ENCODE results near the gene UNC5C. TPM values are rescaled to one million over a fixed set of nuclear protein-coding genes. Genes with fewer than 3 reads are reported as not detected.

UNC5C gene
- total RNA-seq, 2 experiments from 2014 or later = not detected

- no TSS peak for BruUV-seq (replicated peaks)
- POLR2A ChIA-PET = no interaction called here
These were observed 284.8 kb downstream of the UNC5C start for GRCh38 chr4:95263960-95264359.

GRCh38 chr4:95263391-95263790 lies 285.4 kb downstream of the UNC5C start:
- Histone ChIP-seq H3K36me3 (ENCODE audit: insufficient read depth, low read length) (no peaks in the 10 kb centered on the region), H2AFZ (ENCODE audit: low read length) (no peak overlapping the region), H3K4me2 (ENCODE audit: low read length) (no peak overlapping the region), H3K4me3 (ENCODE audit: low read depth, low read length, poor library complexity, severe bottlenecking) (no peak overlapping the region), H3K9me2 (ENCODE audit: insufficient read depth, low read length) (no peaks in the 10 kb centered on the region), H4K20me1 (ENCODE audit: insufficient read depth, low read length) (no peaks in the 10 kb centered on the region), H3K27ac (ENCODE audit: low read depth, low read length, poor library complexity, severe bottlenecking) (no peak overlapping the region), H3K79me2 (ENCODE audit: insufficient read depth, low read depth, low read length) (no peaks in the 10 kb centered on the region), H3K9me3 (ENCODE audit: low read length) (no peaks in the 10 kb centered on the region), H3K4me1 (ENCODE audit: insufficient read depth, low read length, poor library complexity, severe bottlenecking) (no peaks in the 10 kb centered on the region)
- CTCF ChIA-PET (ENCODE audit: unreplicated experiment) = no interaction called here
- TF ChIP-seq CTCF (conservative IDR thresholded peaks at IDR 0.05; ENCODE audit: low read length) (no peak), EZH2phosphoT487 (IDR thresholded peaks at IDR 0.05; ENCODE audit: borderline replicate concordance, low read depth, low read length) (no peak)
- DNase-seq (ENCODE audit: low spot score) = no peak
- POLR2A ChIA-PET = no interaction called here
- no TSS peak for BruUV-seq (replicated peaks)
- intact Hi-C loops (cut with micrococcal nuclease; ENCODE audit: unreplicated experiment) = no loop called here

More at GRCh38 chr4:95263960-95264359, 284.8 kb downstream of the UNC5C start:
- Histone ChIP-seq H3K4me2 (ENCODE audit: low read length) (no peak overlapping the region), H3K36me3 (ENCODE audit: insufficient read depth, low read length) (no peaks in the 10 kb centered on the region), H3K9me3 (ENCODE audit: low read length) (no peaks in the 10 kb centered on the region), H3K79me2 (ENCODE audit: insufficient read depth, low read depth, low read length) (no peaks in the 10 kb centered on the region), H3K27ac (ENCODE audit: low read depth, low read length, poor library complexity, severe bottlenecking) (no peak overlapping the region), H3K4me1 (ENCODE audit: insufficient read depth, low read length, poor library complexity, severe bottlenecking) (no peaks in the 10 kb centered on the region), H2AFZ (ENCODE audit: low read length) (no peak overlapping the region), H3K9me2 (ENCODE audit: insufficient read depth, low read length) (no peaks in the 10 kb centered on the region), H4K20me1 (ENCODE audit: insufficient read depth, low read length) (no peaks in the 10 kb centered on the region), H3K4me3 (ENCODE audit: low read depth, low read length, poor library complexity, severe bottlenecking) (no peak overlapping the region)
- CTCF ChIA-PET (ENCODE audit: unreplicated experiment) = no interaction called here
- intact Hi-C loops (cut with micrococcal nuclease; ENCODE audit: unreplicated experiment) = no loop called here
- DNase-seq (ENCODE audit: low spot score) = no peak
- no peak for TF ChIP-seq CTCF (conservative IDR thresholded peaks at IDR 0.05; ENCODE audit: low read length)
- TF ChIP-seq EZH2phosphoT487 (IDR thresholded peaks at IDR 0.05; ENCODE audit: borderline replicate concordance, low read depth, low read length) = no peak

- Histone ChIP-seq H3K79me2 (ENCODE audit: insufficient read depth, low read depth, low read length) (no peaks in the 10 kb centered on the region), H3K4me2 (ENCODE audit: low read length) (no peak overlapping the region), H3K4me1 (ENCODE audit: insufficient read depth, low read length, poor library complexity, severe bottlenecking) (no peaks in the 10 kb centered on the region), H3K9me3 (ENCODE audit: low read length) (no peaks in the 10 kb centered on the region), H3K9me2 (ENCODE audit: insufficient read depth, low read length) (no peaks in the 10 kb centered on the region), H3K27ac (ENCODE audit: low read depth, low read length, poor library complexity, severe bottlenecking) (no peak overlapping the region), H3K4me3 (ENCODE audit: low read depth, low read length, poor library complexity, severe bottlenecking) (no peak overlapping the region), H3K36me3 (ENCODE audit: insufficient read depth, low read length) (no peaks in the 10 kb centered on the region), H2AFZ (ENCODE audit: low read length) (no peak overlapping the region), H4K20me1 (ENCODE audit: insufficient read depth, low read length) (no peaks in the 10 kb centered on the region)
- ChIA-PET POLR2A (no interaction called here), CTCF (ENCODE audit: unreplicated experiment) (no interaction called here)
- no TSS peak for BruUV-seq (replicated peaks)
- intact Hi-C loops (cut with micrococcal nuclease; ENCODE audit: unreplicated experiment) = no loop called here
- TF ChIP-seq CTCF (conservative IDR thresholded peaks at IDR 0.05; ENCODE audit: low read length) = no peak
- TF ChIP-seq EZH2phosphoT487 (IDR thresholded peaks at IDR 0.05; ENCODE audit: borderline replicate concordance, low read depth, low read length) = no peak
- DNase-seq (ENCODE audit: low spot score) = no peak
These were observed 292.5 kb downstream of the UNC5C start for GRCh38 chr4:95256108-95256835.
